BLaER1 (cell line): ENCODE data around the gene GPC6.
"Not testable (repeated sequence)": the region's sequence is repeated elsewhere in the genome, so short reads cannot be mapped to it uniquely, and the experiment has no call there.

Experiments
- H3K27ac ChIP-seq: shearing (Covaris generic); formaldehyde crosslinking; 2 replicates; pipeline ENCODE4 v1.8.1; 2022
- H3K27me3 ChIP-seq: shearing (Covaris generic); formaldehyde crosslinking; 2 replicates; pipeline ENCODE4 v1.8.1; 2022
- H3K36me3 ChIP-seq: shearing (Covaris generic); formaldehyde crosslinking; 2 replicates; pipeline ENCODE4 v1.8.1; 2022
- H3K4me1 ChIP-seq: shearing (Covaris generic); formaldehyde crosslinking; 2 replicates; pipeline ENCODE4 v1.8.1; 2022
- H3K4me2 ChIP-seq: shearing (Covaris generic); formaldehyde crosslinking; 2 replicates; pipeline ENCODE4 v1.8.1; 2022
- H3K4me3 ChIP-seq: shearing (Covaris generic); formaldehyde crosslinking; 2 replicates; pipeline ENCODE4 v1.8.1; 2022
- H3K9ac ChIP-seq: shearing (Covaris generic); formaldehyde crosslinking; 2 replicates; pipeline ENCODE4 v1.8.1; 2022
- H3K9me3 ChIP-seq: shearing (Covaris generic); formaldehyde crosslinking; 2 replicates; pipeline ENCODE4 v1.8.1; 2022
- H4K20me1 ChIP-seq: shearing (Covaris generic); formaldehyde crosslinking; 2 replicates; pipeline ENCODE4 v1.8.1; 2022
- Cebpa-rat ChIP-seq: shearing (Covaris generic); IDR thresholded peaks from 2 replicates; pipeline ENCODE4 v1.8.1; 2022

Gene GPC6

GRCh38 chr13:94199135-94199534, 972.5 kb downstream of the GPC6 start:
- Histone ChIP-seq H3K36me3 (no peaks in the 10 kb centered on the region), H3K27me3 (no peaks in the 10 kb centered on the region), H4K20me1 (no peaks in the 10 kb centered on the region), H3K9me3 (no peaks in the 10 kb centered on the region), H3K27ac (no peak overlapping the region), H3K4me2 (no peak overlapping the region), H3K4me3 (no peak overlapping the region), H3K4me1 (no peaks in the 10 kb centered on the region; the same call in 1 of the 2 replicates), H3K9ac (no peak overlapping the region)
- no peak for TF ChIP-seq Cebpa-rat

GRCh38 chr13:94201022-94201421, 974.4 kb downstream of the GPC6 start:
- H4K20me1 ChIP-seq, result no peaks in the 10 kb centered on the region
- H3K36me3 ChIP-seq, result no peaks in the 10 kb centered on the region
- H3K9me3 ChIP-seq, result no peaks in the 10 kb centered on the region
- H3K27me3 ChIP-seq, result no peaks in the 10 kb centered on the region
- H3K9ac ChIP-seq, result no peak overlapping the region
- no peak overlapping the region for H3K4me2 ChIP-seq
- H3K27ac ChIP-seq, result no peak overlapping the region
- no peaks in the 10 kb centered on the region; the same call in 1 of the 2 replicates for H3K4me1 ChIP-seq
- H3K4me3 ChIP-seq, result no peak overlapping the region
- no peak for TF ChIP-seq Cebpa-rat

DNA sequence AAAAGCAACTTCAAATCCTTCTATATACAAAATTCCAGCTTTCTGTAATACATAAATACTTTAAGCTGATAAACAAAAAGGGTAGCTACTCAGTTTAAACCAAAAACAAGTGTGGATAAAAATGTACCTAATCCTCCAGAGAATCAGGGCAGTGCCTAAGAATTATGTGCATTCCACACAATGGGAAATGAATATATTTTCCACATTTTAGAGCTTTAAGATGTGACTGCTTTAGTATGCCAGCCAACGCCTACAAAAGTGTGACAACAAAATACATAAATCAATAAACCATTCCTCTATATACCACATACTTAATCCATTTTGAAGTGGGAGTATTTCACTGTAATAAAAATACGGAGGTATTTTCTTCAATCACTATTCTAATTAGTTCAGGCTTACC, 977.6 kb downstream of the GPC6 start:
- no peaks in the 10 kb centered on the region for H4K20me1 ChIP-seq
- no peak overlapping the region for H3K27ac ChIP-seq
- H3K36me3 ChIP-seq, result no peaks in the 10 kb centered on the region
- H3K4me1 ChIP-seq, result no peaks in the 10 kb centered on the region
- H3K9ac ChIP-seq, result no peak overlapping the region
- H3K4me2 ChIP-seq, result no peak overlapping the region
- no peak overlapping the region for H3K4me3 ChIP-seq
- no peaks in the 10 kb centered on the region for H3K9me3 ChIP-seq
- TF ChIP-seq Cebpa-rat, result no peak
- H3K27me3 ChIP-seq, result no peaks in the 10 kb centered on the region

- Histone ChIP-seq H3K36me3 (no peaks in the 10 kb centered on the region), H3K4me3 (no peak overlapping the region), H3K4me1 (no peaks in the 10 kb centered on the region), H3K9me3 (no peaks in the 10 kb centered on the region), H3K27me3 (no peaks in the 10 kb centered on the region), H3K27ac (no peak overlapping the region), H3K4me2 (no peak overlapping the region), H4K20me1 (no peaks in the 10 kb centered on the region), H3K9ac (no peak overlapping the region)
- TF ChIP-seq Cebpa-rat, result no peak
These were observed 978.3 kb downstream of the GPC6 start for GRCh38 chr13:94204946-94205345.

DNA sequence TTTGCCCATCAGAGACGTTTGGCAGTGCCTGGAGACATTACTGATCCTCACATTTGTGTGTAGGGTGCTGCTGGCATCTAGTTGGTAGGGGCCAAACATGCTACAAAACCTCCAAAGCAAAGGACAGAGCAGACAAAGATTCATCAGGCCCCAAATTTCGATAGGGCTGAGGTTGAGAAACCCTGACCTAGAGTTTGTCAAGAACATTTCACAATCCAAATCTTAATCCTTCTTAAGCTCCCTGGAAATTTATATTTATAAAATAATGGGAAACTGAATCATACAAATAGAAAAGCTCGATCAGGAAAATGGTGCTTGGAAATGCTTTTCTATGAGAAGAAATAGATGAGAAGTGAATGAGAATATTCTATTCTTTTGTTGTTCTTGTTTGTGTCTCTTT, 979.3 kb downstream of the GPC6 start:
- no peaks in the 10 kb centered on the region for H4K20me1 ChIP-seq
- no peak overlapping the region for H3K9ac ChIP-seq
- H3K36me3 ChIP-seq, result no peaks in the 10 kb centered on the region
- H3K4me3 ChIP-seq, result no peak overlapping the region
- no peak for TF ChIP-seq Cebpa-rat
- no peaks in the 10 kb centered on the region for H3K4me1 ChIP-seq
- no peak overlapping the region for H3K4me2 ChIP-seq
- no peaks in the 10 kb centered on the region for H3K9me3 ChIP-seq
- H3K27me3 ChIP-seq, result no peaks in the 10 kb centered on the region
- H3K27ac ChIP-seq, result no peak overlapping the region

DNA sequence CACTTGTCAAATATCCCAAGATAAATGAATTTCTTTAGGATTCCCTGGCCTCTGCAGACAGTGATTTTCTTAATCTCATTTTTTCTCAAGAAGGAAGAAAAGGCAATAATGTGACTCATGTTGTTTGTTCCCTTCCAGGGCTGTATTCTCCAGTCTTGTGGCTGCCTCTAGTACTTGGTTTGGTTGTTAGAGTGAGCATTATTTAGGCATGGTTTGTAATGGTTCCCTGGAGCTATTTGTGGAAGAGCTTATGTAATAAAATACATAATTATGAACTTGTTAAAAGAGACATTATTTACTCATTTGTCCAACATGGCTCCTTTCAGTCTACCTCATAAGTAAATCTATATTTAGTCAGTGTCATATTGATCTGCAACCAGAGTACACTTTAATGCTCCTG, 982.5 kb downstream of the GPC6 start:
- Histone ChIP-seq H3K4me1 (no peaks in the 10 kb centered on the region), H3K9ac (no peak overlapping the region), H3K27me3 (no peaks in the 10 kb centered on the region), H3K4me2 (no peak overlapping the region), H3K9me3 (no peaks in the 10 kb centered on the region), H3K36me3 (no peaks in the 10 kb centered on the region), H3K4me3 (no peak overlapping the region), H3K27ac (no peak overlapping the region), H4K20me1 (no peaks in the 10 kb centered on the region)
- TF ChIP-seq Cebpa-rat, result no peak

GRCh38 chr13:94209913-94210312, 983.3 kb downstream of the GPC6 start:
- H3K36me3 ChIP-seq, H3K4me2 ChIP-seq, H3K9me3 ChIP-seq, H3K4me3 ChIP-seq, H4K20me1 ChIP-seq, H3K27ac ChIP-seq, H3K4me1 ChIP-seq, H3K27me3 ChIP-seq, H3K9ac ChIP-seq: not testable (repeated sequence)

DNA sequence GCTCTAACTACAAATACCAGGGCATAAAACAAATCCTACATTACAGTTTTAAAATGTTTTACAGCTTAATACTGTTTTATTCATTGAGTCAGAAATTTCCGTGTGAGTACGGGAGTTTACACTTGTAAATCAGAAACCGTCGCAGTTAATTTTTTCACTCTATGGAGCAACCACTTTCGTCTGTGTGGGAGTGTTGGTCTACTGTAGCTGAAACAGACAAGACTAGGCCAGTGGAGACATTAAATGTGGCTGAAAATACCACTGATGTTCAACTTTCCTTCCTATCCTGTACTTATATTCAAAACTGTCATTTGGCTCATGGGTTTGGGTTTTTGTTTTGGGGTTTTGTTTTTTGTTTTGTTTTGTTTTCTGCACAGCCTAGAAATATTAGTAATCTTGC, 984.2 kb downstream of the GPC6 start:
- TF ChIP-seq Cebpa-rat, result no peak
- Histone ChIP-seq H3K4me3 (no peak overlapping the region), H3K27ac (no peak overlapping the region)

DNA sequence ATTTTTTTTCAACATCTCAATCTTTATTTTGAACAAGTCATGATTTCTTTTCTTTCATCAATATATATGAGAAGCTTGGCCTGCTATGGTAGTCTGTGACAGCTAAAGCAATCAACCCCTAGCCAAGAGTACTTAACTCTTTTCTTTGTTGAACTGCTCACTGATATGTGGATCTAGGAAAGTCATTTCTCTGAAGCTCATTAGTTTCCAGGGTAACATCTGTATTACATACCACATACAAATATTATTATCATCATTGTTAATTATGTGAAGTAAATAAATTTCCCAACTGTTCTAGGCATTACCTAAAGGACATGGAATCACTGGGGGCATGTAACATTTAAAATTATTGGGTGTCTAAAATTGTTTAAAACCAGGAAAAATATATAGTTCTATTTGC, 985.6 kb downstream of the GPC6 start:
- Histone ChIP-seq H3K36me3 (no peaks in the 10 kb centered on the region), H3K9me3 (no peaks in the 10 kb centered on the region), H3K4me1 (no peaks in the 10 kb centered on the region), H3K27me3 (no peaks in the 10 kb centered on the region), H4K20me1 (no peaks in the 10 kb centered on the region), H3K4me2 (no peak overlapping the region), H3K4me3 (no peak overlapping the region), H3K9ac (no peak overlapping the region), H3K27ac (no peak overlapping the region)
- no peak for TF ChIP-seq Cebpa-rat

More for the DNA sequence above, 984.2 kb downstream of the GPC6 start:
- Histone ChIP-seq H3K36me3 (no peaks in the 10 kb centered on the region), H4K20me1 (no peaks in the 10 kb centered on the region), H3K4me2 (no peak overlapping the region), H3K27me3 (no peaks in the 10 kb centered on the region), H3K9ac (no peak overlapping the region), H3K4me1 (no peaks in the 10 kb centered on the region), H3K9me3 (no peaks in the 10 kb centered on the region)

GRCh38 chr13:94214121-94214520, 987.5 kb downstream of the GPC6 start:
- no peaks in the 10 kb centered on the region for H3K9me3 ChIP-seq
- H3K27ac ChIP-seq, result no peak overlapping the region
- H3K27me3 ChIP-seq, result no peaks in the 10 kb centered on the region
- no peak overlapping the region for H3K9ac ChIP-seq
- H3K4me3 ChIP-seq, result no peak overlapping the region
- H4K20me1 ChIP-seq, result no peaks in the 10 kb centered on the region
- no peak overlapping the region for H3K4me2 ChIP-seq
- H3K4me1 ChIP-seq, result no peaks in the 10 kb centered on the region
- no peaks in the 10 kb centered on the region for H3K36me3 ChIP-seq
- no peak for TF ChIP-seq Cebpa-rat

- H3K9me3 ChIP-seq, result no peaks in the 10 kb centered on the region
- H3K9ac ChIP-seq, result no peak overlapping the region
- no peaks in the 10 kb centered on the region for H3K36me3 ChIP-seq
- TF ChIP-seq Cebpa-rat, result no peak
- H3K4me3 ChIP-seq, result no peak overlapping the region
- no peaks in the 10 kb centered on the region for H3K27me3 ChIP-seq
- no peaks in the 10 kb centered on the region for H4K20me1 ChIP-seq
- no peaks in the 10 kb centered on the region for H3K4me1 ChIP-seq
- H3K4me2 ChIP-seq, result no peak overlapping the region
- no peak overlapping the region for H3K27ac ChIP-seq
These were observed 988.4 kb downstream of the GPC6 start for GRCh38 chr13:94214975-94215374.
